HEK293 (cell line): Measurements from ENCODE around the gene PHPT1.

Experiments used
- BCL11A ChIP-seq: fragments of 450-650 bp; formaldehyde crosslinking; IDR thresholded peaks from 2 replicates; pipeline ENCODE4 v1.5.1; 2016; ENCODE audit warnings: low read depth, missing biosample characterization, missing genetic modification characterization
- GLI4 ChIP-seq: fragments of 450-650 bp; formaldehyde crosslinking; IDR thresholded peaks from 2 replicates; pipeline ENCODE4 v1.5.1; 2016; ENCODE audit warnings: missing biosample characterization, missing genetic modification characterization
- HOXD13 ChIP-seq: sonication (generic); formaldehyde crosslinking; IDR thresholded peaks from 2 replicates; pipeline ENCODE4 v1.8.0; 2022; ENCODE audit warnings: missing genetic modification reagents, borderline replicate concordance
- IKZF3 ChIP-seq: fragments of 450-650 bp; IDR thresholded peaks from 2 replicates; pipeline ENCODE4 v1.5.0; 2018; ENCODE audit warnings: missing biosample characterization, mild to moderate bottlenecking, missing genetic modification characterization, moderate library complexity
- KLF1 ChIP-seq: fragments of 450-650 bp; formaldehyde crosslinking; IDR thresholded peaks from 2 replicates; pipeline ENCODE4 v1.5.1; 2016; ENCODE audit warnings: missing biosample characterization, missing genetic modification characterization
- KLF16 ChIP-seq: fragments of 450-650 bp; formaldehyde crosslinking; IDR thresholded peaks from 2 replicates; pipeline ENCODE4 v1.5.1; 2017; ENCODE audit warnings: missing biosample characterization, missing genetic modification characterization
- KLF7 ChIP-seq: fragments of 450-650 bp; formaldehyde crosslinking; IDR thresholded peaks from 2 replicates; pipeline ENCODE4 v1.5.1; 2016; ENCODE audit warnings: missing biosample characterization, missing genetic modification characterization, borderline replicate concordance
- KLF9 ChIP-seq: fragments of 450-650 bp; formaldehyde crosslinking; IDR thresholded peaks from 2 replicates; pipeline ENCODE4 v1.5.1; 2016; ENCODE audit warnings: missing biosample characterization, missing genetic modification characterization, low read depth
- OVOL3 ChIP-seq: fragments of 450-650 bp; formaldehyde crosslinking; IDR thresholded peaks from 2 replicates; pipeline ENCODE4 v1.5.1; 2016; ENCODE audit warnings: missing biosample characterization, missing genetic modification characterization
- REST ChIP-seq: fragments of 450-650 bp; formaldehyde crosslinking; IDR thresholded peaks from 2 replicates; pipeline ENCODE4 v1.5.1; 2016; ENCODE audit warnings: missing biosample characterization, missing genetic modification characterization
- SP2 ChIP-seq: fragments of 450-650 bp; formaldehyde crosslinking; IDR thresholded peaks from 2 replicates; pipeline ENCODE4 v1.5.1; 2016; ENCODE audit warnings: missing biosample characterization, missing genetic modification characterization
- SP3 ChIP-seq: fragments of 450-650 bp; formaldehyde crosslinking; IDR thresholded peaks from 2 replicates; pipeline ENCODE4 v1.5.1; 2016; ENCODE audit warnings: missing biosample characterization, missing genetic modification characterization
- WT1 ChIP-seq: fragments of 450-650 bp; formaldehyde crosslinking; IDR thresholded peaks from 2 replicates; pipeline ENCODE4 v1.5.1; 2016; ENCODE audit warnings: missing biosample characterization, missing genetic modification characterization
- ZBTB6 ChIP-seq: fragments of 450-650 bp; formaldehyde crosslinking; IDR thresholded peaks from 2 replicates; pipeline ENCODE4 v1.5.1; 2017; ENCODE audit warnings: missing biosample characterization, missing genetic modification characterization
- ZBTB8A ChIP-seq: fragments of 450-650 bp; formaldehyde crosslinking; IDR thresholded peaks from 2 replicates; pipeline ENCODE4 v1.5.1; 2016; ENCODE audit warnings: missing biosample characterization, missing genetic modification characterization
- ZIC2 ChIP-seq: fragments of 450-650 bp; formaldehyde crosslinking; IDR thresholded peaks from 2 replicates; pipeline ENCODE4 v1.5.1; 2016; ENCODE audit warnings: missing biosample characterization, missing genetic modification characterization
- ZNF10 ChIP-seq: fragments of 450-650 bp; formaldehyde crosslinking; IDR thresholded peaks from 2 replicates; pipeline ENCODE4 v1.5.1; 2017; ENCODE audit warnings: missing biosample characterization, missing genetic modification characterization
- ZNF302 ChIP-seq: fragments of 450-650 bp; formaldehyde crosslinking; IDR thresholded peaks from 2 replicates; pipeline ENCODE4 v1.5.1; 2016; ENCODE audit warnings: missing biosample characterization, missing genetic modification characterization, low read depth
- ZNF335 ChIP-seq: fragments of 450-650 bp; formaldehyde crosslinking; conservative IDR thresholded peaks from 2 replicates; pipeline ENCODE4 v1.5.1; 2016; ENCODE audit warnings: missing biosample characterization, missing genetic modification characterization
- ZNF404 ChIP-seq: fragments of 450-650 bp; formaldehyde crosslinking; IDR thresholded peaks from 2 replicates; pipeline ENCODE4 v1.5.1; 2017; ENCODE audit warnings: missing biosample characterization, missing genetic modification characterization
- ZNF426 ChIP-seq: fragments of 450-650 bp; formaldehyde crosslinking; IDR thresholded peaks from 2 replicates; pipeline ENCODE4 v1.5.1; 2017; ENCODE audit warnings: missing biosample characterization, missing genetic modification characterization, mild to moderate bottlenecking, inconsistent platforms, moderate library complexity
- ZNF529 ChIP-seq: fragments of 450-650 bp; formaldehyde crosslinking; IDR thresholded peaks from 2 replicates; pipeline ENCODE4 v1.5.1; 2017; ENCODE audit warnings: missing genetic modification characterization, missing biosample characterization; ENCODE audit not compliant: insufficient replicate concordance
- ZNF596 ChIP-seq: fragments of 450-650 bp; IDR thresholded peaks from 2 replicates; pipeline ENCODE4 v1.5.0; 2018; ENCODE audit warnings: missing biosample characterization, mild to moderate bottlenecking, missing genetic modification characterization, moderate library complexity
- ZNF624 ChIP-seq: fragments of 450-650 bp; formaldehyde crosslinking; IDR thresholded peaks from 2 replicates; pipeline ENCODE4 v1.5.1; 2017; ENCODE audit warnings: missing biosample characterization, missing genetic modification characterization
- ZNF692 ChIP-seq: fragments of 450-650 bp; formaldehyde crosslinking; IDR thresholded peaks from 2 replicates; pipeline ENCODE4 v1.5.1; 2016; ENCODE audit warnings: missing biosample characterization, missing genetic modification characterization
- ZNF701 ChIP-seq: fragments of 450-650 bp; formaldehyde crosslinking; IDR thresholded peaks from 2 replicates; pipeline ENCODE4 v1.5.1; 2016; ENCODE audit warnings: missing biosample characterization, missing genetic modification characterization
- ZNF76 ChIP-seq: fragments of 450-650 bp; formaldehyde crosslinking; IDR thresholded peaks from 2 replicates; pipeline ENCODE4; 2016; ENCODE audit warnings: low read depth, missing biosample characterization, missing genetic modification characterization, borderline replicate concordance
- TF ChIP-seq, protein P1 (sequence below): fragments of 450-650 bp; formaldehyde crosslinking; IDR thresholded peaks from 2 replicates; pipeline ENCODE4 v1.5.1; 2016; ENCODE audit warnings: missing biosample characterization, missing genetic modification characterization
- TF ChIP-seq, protein P2 (sequence below): fragments of 450-650 bp; formaldehyde crosslinking; IDR thresholded peaks from 2 replicates; pipeline ENCODE4 v1.5.1; 2016; ENCODE audit warnings: missing biosample characterization, missing genetic modification characterization

The PHPT1 gene

DNA sequence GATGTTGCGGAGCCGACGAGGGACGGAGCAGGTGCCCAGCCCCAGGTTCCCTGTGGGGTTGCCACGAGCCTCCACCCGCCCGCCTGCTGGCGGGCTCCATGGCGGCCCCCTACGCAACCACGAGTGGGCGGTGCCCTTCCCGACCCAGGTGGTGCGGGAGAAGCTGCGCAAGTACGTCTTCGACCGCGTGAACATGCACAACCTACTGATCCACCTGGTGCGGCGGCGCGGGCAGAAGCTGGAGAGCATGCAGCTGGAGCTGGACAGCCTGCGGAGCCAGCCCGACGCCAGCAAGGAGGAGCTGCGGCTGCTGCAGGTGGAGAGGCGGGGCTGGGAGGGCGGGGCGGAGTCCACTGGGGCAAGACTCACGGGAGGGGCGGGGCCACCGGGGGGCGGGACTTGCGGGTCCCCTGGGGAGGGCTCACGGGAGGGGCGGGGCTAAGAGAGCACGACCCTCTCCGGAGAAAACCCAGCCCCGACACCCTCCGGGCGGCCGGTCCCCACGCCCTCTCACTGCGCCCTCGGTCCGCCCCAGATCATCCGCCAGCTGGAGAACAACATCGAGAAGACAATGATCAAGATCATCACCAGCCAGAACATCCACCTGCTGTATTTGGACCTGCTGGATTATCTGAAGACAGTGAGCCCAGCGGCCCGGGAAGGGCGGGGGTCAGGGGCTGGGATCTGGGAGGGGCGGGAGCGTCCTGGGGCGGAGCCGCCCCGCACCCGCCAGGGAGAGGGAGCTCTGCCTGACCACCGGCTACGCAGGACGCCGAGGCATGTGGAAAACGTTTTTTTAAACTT is 49.2 kb upstream of the PHPT1 start (continued):
- TF ChIP-seq, protein P1, sequence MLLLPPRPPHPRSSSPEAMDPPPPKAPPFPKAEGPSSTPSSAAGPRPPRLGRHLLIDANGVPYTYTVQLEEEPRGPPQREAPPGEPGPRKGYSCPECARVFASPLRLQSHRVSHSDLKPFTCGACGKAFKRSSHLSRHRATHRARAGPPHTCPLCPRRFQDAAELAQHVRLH (tag by site-specific recombination), result no peak
- no peak for TF ChIP-seq ZNF692
- TF ChIP-seq ZBTB8A (tag by site-specific recombination), result peak; percentile 96
- TF ChIP-seq KLF7 (tag by site-specific recombination), result peak; percentile 73; the same call in 1 of the 2 replicates
- TF ChIP-seq ZNF76 (tag by site-specific recombination), result peak; percentile 65
- peak; percentile 96 for TF ChIP-seq ZIC2 (tag by site-specific recombination)
- TF ChIP-seq ZBTB6, result no peak
- peak; percentile 43; the same call in 1 of the 2 replicates for TF ChIP-seq BCL11A (tag by site-specific recombination)
- peak; percentile 75 for TF ChIP-seq SP2 (tag by site-specific recombination)
- 0 out of 2 replicates have a peak, but pooled peaks have one; percentile 44 for TF ChIP-seq KLF16 (tag by site-specific recombination)
- no peak for TF ChIP-seq ZNF10 (tag by site-specific recombination)
- TF ChIP-seq GLI4 (tag by site-specific recombination), result no peak
- TF ChIP-seq KLF9 (tag by site-specific recombination), result peak; percentile 59
- TF ChIP-seq ZNF404 (tag by site-specific recombination), result no peak
- TF ChIP-seq, protein P2, sequence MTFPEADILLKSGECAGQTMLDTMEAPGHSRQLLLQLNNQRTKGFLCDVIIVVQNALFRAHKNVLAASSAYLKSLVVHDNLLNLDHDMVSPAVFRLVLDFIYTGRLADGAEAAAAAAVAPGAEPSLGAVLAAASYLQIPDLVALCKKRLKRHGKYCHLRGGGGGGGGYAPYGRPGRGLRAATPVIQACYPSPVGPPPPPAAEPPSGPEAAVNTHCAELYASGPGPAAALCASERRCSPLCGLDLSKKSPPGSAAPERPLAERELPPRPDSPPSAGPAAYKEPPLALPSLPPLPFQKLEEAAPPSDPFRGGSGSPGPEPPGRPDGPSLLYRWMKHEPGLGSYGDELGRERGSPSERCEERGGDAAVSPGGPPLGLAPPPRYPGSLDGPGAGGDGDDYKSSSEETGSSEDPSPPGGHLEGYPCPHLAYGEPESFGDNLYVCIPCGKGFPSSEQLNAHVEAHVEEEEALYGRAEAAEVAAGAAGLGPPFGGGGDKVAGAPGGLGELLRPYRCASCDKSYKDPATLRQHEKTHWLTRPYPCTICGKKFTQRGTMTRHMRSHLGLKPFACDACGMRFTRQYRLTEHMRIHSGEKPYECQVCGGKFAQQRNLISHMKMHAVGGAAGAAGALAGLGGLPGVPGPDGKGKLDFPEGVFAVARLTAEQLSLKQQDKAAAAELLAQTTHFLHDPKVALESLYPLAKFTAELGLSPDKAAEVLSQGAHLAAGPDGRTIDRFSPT, result 0 out of 2 replicates have a peak, but pooled peaks have one; percentile 24
- TF ChIP-seq OVOL3 (tag by site-specific recombination), result no peak
- no peak for TF ChIP-seq ZNF596 (tag by site-specific recombination)
- peak; percentile 31 for TF ChIP-seq ZNF335 (tag by site-specific recombination)
- TF ChIP-seq ZNF529 (tag by site-specific recombination), result no peak
- no peak for TF ChIP-seq ZNF701 (tag by site-specific recombination)
- 0 out of 2 replicates have a peak, but pooled peaks have one; percentile 14 for TF ChIP-seq WT1 (tag by site-specific recombination)
- peak; percentile 63; the same call in 1 of the 2 replicates for TF ChIP-seq IKZF3 (tag by site-specific recombination)
- TF ChIP-seq SP3 (tag by site-specific recombination), result peak; percentile 84
- no peak for TF ChIP-seq ZNF302 (tag by site-specific recombination)
- TF ChIP-seq ZNF426, result no peak
- TF ChIP-seq HOXD13 (CRISPR knock-in tag), result no peak
- TF ChIP-seq ZNF624, result no peak
- TF ChIP-seq REST (tag by site-specific recombination), result peak; percentile 88
- TF ChIP-seq KLF1, result peak; percentile 93
